AG09319 (cell line): ENCODE measurements around the gene MT1B.

Source experiments
- DNase-seq: peaks from one replicate; pipeline ENCODE4 v3.0.0-alpha.2; 2010; ENCODE audit warnings: low read depth; ENCODE audit errors: extremely low read depth
- CTCF ChIP-seq: IDR thresholded peaks from 2 replicates; pipeline ENCODE4 v1.5.1; 2011; ENCODE audit warnings: low read depth, mild to moderate bottlenecking, inconsistent platforms, low read length, moderate library complexity

MT1B gene

GRCh38 chr16:56649271-56649670, 2.4 kb upstream of the MT1B start:
- no peak for DNase-seq
- TF ChIP-seq CTCF = no peak

GRCh38 chr16:56649820-56650219, 1.9 kb upstream of the MT1B start:
- no peak for TF ChIP-seq CTCF
- no peak for DNase-seq

GRCh38 chr16:56652600-56652999, 914 bp downstream of the MT1B start:
- TF ChIP-seq CTCF = no peak
- DNase-seq = no peak

GRCh38 chr16:56653218-56653617, 1.5 kb downstream of the MT1B start:
- no peak for TF ChIP-seq CTCF
- no peak for DNase-seq

- TF ChIP-seq CTCF = no peak
- no peak for DNase-seq
Observed at GRCh38 chr16:56657555-56658326, 6.1 kb downstream of the MT1B start, which contains the start of gene MT1F. Gene MT1F, plus strand, starts transcription at chr16:56657959. Its CDS starts 100 bp downstream, at chr16:56658059.

GRCh38 chr16:56658327-56658875, 6.7 kb downstream of the MT1B start:
- TF ChIP-seq CTCF = no peak
- DNase-seq = no peak

GRCh38 chr16:56662357-56663354, 11.0 kb downstream of the MT1B start:
- no peak for DNase-seq
- no peak for TF ChIP-seq CTCF
